Measurements from ENCODE around the gene PCDHA4.

Gene PCDHA4

DNA sequence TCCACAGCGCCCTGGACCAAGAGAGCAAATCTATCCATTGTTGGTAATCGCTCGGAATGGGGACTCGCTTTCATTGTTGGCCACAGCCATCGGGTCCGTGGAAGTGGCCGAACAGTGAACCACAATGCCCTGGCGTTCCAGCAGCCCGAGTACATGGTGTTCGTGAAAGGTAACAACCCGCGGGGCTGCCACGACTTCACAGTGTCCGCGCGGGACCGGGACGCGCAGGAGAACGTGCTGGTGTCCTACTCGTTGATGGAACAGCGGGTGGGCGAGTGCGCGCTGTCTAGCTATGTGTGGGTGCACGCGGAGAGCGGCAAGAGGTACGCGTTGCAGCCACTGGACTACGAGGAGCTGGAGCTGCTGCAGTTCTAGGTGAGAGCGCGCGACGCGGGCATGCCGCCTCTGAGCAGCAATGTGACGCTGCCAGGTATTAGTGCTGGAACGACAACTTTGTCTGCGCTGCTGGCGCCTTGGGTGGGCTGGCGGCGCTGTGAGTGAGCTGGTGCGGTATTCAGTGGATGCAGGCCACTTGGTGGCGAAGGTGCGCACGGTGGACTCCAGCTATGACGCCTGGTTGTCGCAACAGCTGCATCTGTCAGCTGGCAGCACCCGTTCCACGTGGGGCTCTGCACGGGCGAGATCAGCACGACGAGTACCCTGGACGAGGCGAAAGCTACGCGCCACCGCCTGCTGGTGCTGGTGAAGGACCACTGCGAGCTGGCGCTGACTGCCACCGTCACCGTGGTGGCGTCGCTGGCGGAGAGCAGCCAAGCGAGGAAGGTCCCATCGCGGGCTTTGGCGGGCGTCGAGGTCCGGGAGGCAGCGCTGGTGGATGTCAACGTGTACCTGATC lies 55.8 kb downstream of the PCDHA4 start:
- DNase-seq = no peak

All from left hindlimb (tissue), 1 donor.